ENCODE measurements around the gene HIRIP3.

- TF ChIP-seq CTCF (IDR thresholded peaks at IDR 0.05) = no peak
- TF ChIP-seq POLR2A (IDR thresholded peaks at IDR 0.05) = no peak
Measured at GRCh38 chr16:29962344-29962994, 32.9 kb downstream of the HIRIP3 start.
